HPDE6-E6E7 (cell line): ENCODE measurements around the gene AMHR2.

Experiments used
- DNase-seq: peaks from one replicate; pipeline ENCODE4 v3.0.0; 2011; ENCODE audit warnings: missing footprints; ENCODE audit errors: extremely low spot score

AMHR2 gene

GRCh38 chr12:53452159-53453077, 28.8 kb downstream of the AMHR2 start:
- DNase-seq: peak; percentile 63

GRCh38 chr12:53453953-53454640, 30.4 kb downstream of the AMHR2 start:
- no peak for DNase-seq

- no peak for DNase-seq
Measured at GRCh38 chr12:53454707-53455106, 31.1 kb downstream of the AMHR2 start.

GRCh38 chr12:53456654-53457366, 33.2 kb downstream of the AMHR2 start:
- DNase-seq: no peak

- DNase-seq: no peak
Measured at GRCh38 chr12:53459097-53459496, 35.4 kb downstream of the AMHR2 start.

GRCh38 chr12:53461059-53461458, 37.4 kb downstream of the AMHR2 start:
- no peak for DNase-seq

- no peak for DNase-seq
Measured at GRCh38 chr12:53461591-53461990, 37.9 kb downstream of the AMHR2 start.

GRCh38 chr12:53462935-53463334, 39.3 kb downstream of the AMHR2 start:
- DNase-seq: no peak

- DNase-seq: no peak
Measured at GRCh38 chr12:53463802-53464560, 40.3 kb downstream of the AMHR2 start.

GRCh38 chr12:53464685-53465418, 41.2 kb downstream of the AMHR2 start:
- no peak for DNase-seq

- DNase-seq: no peak
Measured at GRCh38 chr12:53465679-53466078, 42.0 kb downstream of the AMHR2 start.

- DNase-seq: no peak
Measured at GRCh38 chr12:53466640-53467039, 43.0 kb downstream of the AMHR2 start.

- DNase-seq: no peak
Measured at GRCh38 chr12:53467082-53467481, 43.4 kb downstream of the AMHR2 start.

- no peak for DNase-seq
Measured at GRCh38 chr12:53467880-53468279, 44.2 kb downstream of the AMHR2 start.

GRCh38 chr12:53468282-53468681, 44.6 kb downstream of the AMHR2 start:
- no peak for DNase-seq

GRCh38 chr12:53472056-53472582, 48.5 kb downstream of the AMHR2 start:
- no peak for DNase-seq

- no peak for DNase-seq
Measured at GRCh38 chr12:53474077-53474476, 50.4 kb downstream of the AMHR2 start.

GRCh38 chr12:53474819-53475218, 51.2 kb downstream of the AMHR2 start:
- no peak for DNase-seq

- no peak for DNase-seq
Measured at GRCh38 chr12:53476769-53477209, 53.1 kb downstream of the AMHR2 start.

GRCh38 chr12:53478865-53479264, 55.2 kb downstream of the AMHR2 start:
- DNase-seq: no peak

- no peak for DNase-seq
Measured at GRCh38 chr12:53479331-53479730, 55.7 kb downstream of the AMHR2 start.
